Measurements from ENCODE around the gene ATXN1. TPM values are rescaled to one million over a fixed set of nuclear protein-coding genes. Genes with fewer than 3 reads are reported as not detected.

Gene ATXN1
- total and polyA plus RNA-seq, 2 of the 8 experiments (the other 6 are each of a cell fraction or from before 2014, with no cell fraction given): 1.6 to 4.0 TPM

DNA sequence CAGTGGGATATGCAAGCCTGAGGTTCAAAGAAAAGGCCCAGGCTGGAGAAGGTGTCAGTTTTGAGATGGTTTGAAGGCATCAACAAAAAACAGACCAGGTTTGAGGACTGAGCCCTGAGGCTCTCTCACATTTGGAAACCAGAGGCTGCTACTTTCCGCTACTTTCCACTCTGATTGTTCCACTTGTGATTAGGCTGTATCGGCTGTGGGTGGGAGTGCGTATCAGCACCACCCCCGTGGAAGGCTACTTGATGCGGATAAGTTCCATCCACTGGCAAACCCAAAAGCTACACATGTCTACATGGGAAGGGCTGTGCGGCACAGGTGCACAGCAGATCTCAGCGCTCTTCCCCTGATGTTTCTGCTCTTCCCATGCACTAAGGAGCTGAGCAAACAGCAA is 324.2 kb downstream of the ATXN1 start (continued):
- no peak for TF ChIP-seq BACH1 (IDR thresholded peaks at IDR 0.05; ENCODE audit: low read length)

DNA sequence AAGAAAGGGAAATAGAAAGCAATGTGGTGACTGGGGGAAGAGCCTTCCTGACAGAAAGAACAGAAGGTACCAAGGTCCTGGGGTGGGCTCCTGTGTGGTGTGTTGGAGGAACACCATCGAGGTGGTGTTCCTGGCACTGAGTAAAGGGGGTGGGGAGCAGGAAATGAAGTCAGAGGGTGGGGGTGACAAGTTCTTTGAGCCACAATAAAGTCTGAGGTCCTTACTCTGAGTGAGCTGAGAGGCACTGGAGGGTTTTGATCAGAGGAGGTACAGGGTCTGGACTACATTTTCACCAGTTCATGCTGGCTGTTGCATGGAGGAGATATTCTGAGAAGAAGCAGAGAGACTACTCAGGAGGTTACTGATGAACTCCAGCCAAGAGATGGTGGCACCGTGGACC is 324.7 kb downstream of the ATXN1 start:
- no peaks in the 10 kb centered on the region for H3K4me1 ChIP-seq (replicated peaks in 1 of 4; ENCODE audit: control insufficient read depth in 3 of 4, insufficient read depth in 4 of 4, low read length in 3 of 4)
- H3K79me1 ChIP-seq (ENCODE audit: low read depth, low read length): no peaks in the 10 kb centered on the region
- no peak for FAIRE-seq
- no peaks in the 10 kb centered on the region for H3K23me2 ChIP-seq (ENCODE audit: low read depth, low read length)
- no peaks in the 10 kb centered on the region for H3K79me2 ChIP-seq (ENCODE audit: control insufficient read depth in 1 of 2, insufficient read depth in 2 of 2, low read length in 2 of 2)
- no peaks in the 10 kb centered on the region for H3K27me3 ChIP-seq (replicated peaks in 1 of 4; ENCODE audit: control insufficient read depth in 3 of 4, extremely low read depth in 1 of 4, insufficient read depth in 3 of 4, low read length in 3 of 4)
- H3K23ac ChIP-seq (ENCODE audit: insufficient read length): no peak overlapping the region
- H3K14ac ChIP-seq (ENCODE audit: insufficient read length): no peak overlapping the region
- TF ChIP-seq BCL11A (IDR thresholded peaks at IDR 0.05; ENCODE audit: low read depth in 2 of 2, low read length in 2 of 2): no peak
- TF ChIP-seq MAFK (IDR thresholded peaks at IDR 0.05; ENCODE audit: low read depth, low read length): no peak
- TF ChIP-seq, protein P1, sequence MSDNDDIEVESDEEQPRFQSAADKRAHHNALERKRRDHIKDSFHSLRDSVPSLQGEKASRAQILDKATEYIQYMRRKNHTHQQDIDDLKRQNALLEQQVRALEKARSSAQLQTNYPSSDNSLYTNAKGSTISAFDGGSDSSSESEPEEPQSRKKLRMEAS (IDR thresholded peaks at IDR 0.05): no peak
- TF ChIP-seq TEAD4 (IDR thresholded peaks at IDR 0.05; ENCODE audit: low read depth, low read length): no peak
- H4K5ac ChIP-seq (ENCODE audit: insufficient read length, low read depth, low read length): no peak overlapping the region
- H2BK5ac ChIP-seq (ENCODE audit: low read depth, low read length): no peak overlapping the region
- POLR2A ChIA-PET (ENCODE audit: partially characterized antibody): no interaction called here
- H2BK120ac ChIP-seq (replicated peaks; ENCODE audit: low read depth, low read length): no peak overlapping the region
- no peak overlapping the region for H3K27ac ChIP-seq (ENCODE audit: low read depth, low read length)
- H4K20me1 ChIP-seq (replicated peaks in 1 of 2; ENCODE audit: control insufficient read depth in 1 of 2, insufficient read depth in 2 of 2, low read length in 2 of 2): no peaks in the 10 kb centered on the region
- no peak overlapping the region for H3K56ac ChIP-seq (replicated peaks; ENCODE audit: insufficient read length, low read depth, low read length)
- no peak overlapping the region for H3K4ac ChIP-seq (replicated peaks; ENCODE audit: insufficient read length, low read depth, low read length)
- no peaks in the 10 kb centered on the region for H3K9me3 ChIP-seq (ENCODE audit: insufficient read depth in 2 of 2, low read depth in 1 of 2, low read length in 1 of 2)
- H2BK12ac ChIP-seq (ENCODE audit: low read depth, low read length): no peak overlapping the region
- CTCF ChIA-PET (ENCODE audit: partially characterized antibody): no interaction called here
- H3K18ac ChIP-seq (ENCODE audit: extremely low read depth, low read length): no peak overlapping the region
- no peak overlapping the region for H3K4me2 ChIP-seq (ENCODE audit: insufficient read depth in 1 of 2, low read depth in 2 of 2, low read length in 2 of 2)
- no peak overlapping the region for H2AK5ac ChIP-seq (ENCODE audit: low read depth, low read length)
- DNase-seq (ENCODE audit: low read depth in 1 of 2, low spot score in 2 of 2): no peak
- no peak overlapping the region for H2BK20ac ChIP-seq (ENCODE audit: low read length)
- no peak overlapping the region for H3K4me3 ChIP-seq (ENCODE audit: extremely low read depth in 1 of 4, insufficient read depth in 2 of 4, low read depth in 3 of 4, low read length in 4 of 4)
- H2BK15ac ChIP-seq (ENCODE audit: low read length): no peak overlapping the region
- H4K91ac ChIP-seq (replicated peaks; ENCODE audit: insufficient read length, low read length): no peak overlapping the region
- H3K36me3 ChIP-seq (ENCODE audit: control insufficient read depth in 2 of 4, insufficient read depth in 4 of 4, low read length in 3 of 4): no peaks in the 10 kb centered on the region; a peak in 1 of 8 replicates
- H3K9ac ChIP-seq (replicated peaks in 1 of 4; ENCODE audit: extremely low read depth in 1 of 4, low read depth in 3 of 4, low read length in 3 of 4): no peak overlapping the region
- H4K8ac ChIP-seq (ENCODE audit: extremely low read depth, insufficient read depth, low read length): no peak overlapping the region
- no peak overlapping the region for H2AFZ ChIP-seq (ENCODE audit: low read length)
- WGBS, 2 experiments (ENCODE audit: extremely low coverage in 1 of 2, insufficient coverage in 1 of 2, insufficient read length in 1 of 2, insufficient replicate concordance in 2 of 2, low coverage in 1 of 2, low lambda C conversion rate in 2 of 2, missing lambda C conversion rate in 1 of 2): 100% methylated on average over 2 of the region's 2 CpGs; no CpG with 5 or more reads in 1 of the 2 experiments
